HepG2 (cell line): Measurements from ENCODE around the gene NRL. TPM values are rescaled to one million over a fixed set of nuclear protein-coding genes. Genes with fewer than 3 reads are reported as not detected.

Experiments used
- ATAC-seq: fragments of 200-7000 bp; cut with Tn5 transposase; 3 replicates; pipeline ENCODE4 v1.9.1; 2020; ENCODE audit warnings: mild to moderate bottlenecking, moderate library complexity
- BruUV-seq: library from RNA; stranded (reverse); fragments of 400-500 nt; replicated peaks from 2 replicates; lab custom pipeline; 2021; lab: Mats Ljungman, UMichigan
- CTCF ChIA-PET: fragments of 300-600 bp; formaldehyde crosslinking; extraction: SDS; loops from one replicate; lab custom pipeline; 2021; ENCODE audit warnings: low total read pairs, inconsistent platforms, low intra/inter-chr PET ratio; lab: Yijun Ruan, JAX
- POLR2A ChIA-PET: fragments of 350-600 bp; sonication (Branson Sonifier 250); formaldehyde crosslinking; loops from one replicate; lab custom pipeline; 2020; ENCODE audit warnings: antibody characterized with exemption, inconsistent platforms; lab: Yijun Ruan, JAX
- DNase-seq: peaks from one replicate; pipeline ENCODE4 v3.0.0-alpha.2; 2015; ENCODE audit warnings: low spot score
- FAIRE-seq: peaks from 3 replicates; lab custom pipeline; 2011; peaks lifted over from hg19 to GRCh38; lab: Jason Lieb, UNC
- H2AFZ ChIP-seq: one replicate; pipeline ENCODE4 v1.6.1; 2011; ENCODE audit warnings: low read length, inconsistent platforms
- H3K27ac ChIP-seq: fragments of 300-600 bp; 3 replicates; pipeline ENCODE4 v1.8.0; 2011; ENCODE audit warnings: mixed run types, mild to moderate bottlenecking, mixed read lengths, low read length, inconsistent platforms; ENCODE audit not compliant: insufficient read depth; ENCODE audit errors: extremely low read length
- H3K27me3 ChIP-seq, 2 experiments: fragments of 200-600 bp in 1 of 2; 2 replicates in 1 of 2; 3 replicates in 1 of 2; pipeline versions ENCODE4 v1.6.0 to v1.8.0; 2011; ENCODE audit warnings: low read length in 2 of 2, mild to moderate bottlenecking in 2 of 2, moderate library complexity in 2 of 2, inconsistent platforms in 1 of 2; ENCODE audit not compliant: insufficient read depth in 2 of 2, control insufficient read depth in 1 of 2
- H3K36me3 ChIP-seq, 2 experiments: fragments of 200-600 bp in 1 of 2; replicated peaks in 1 of 2; 2 replicates in 1 of 2; 3 replicates in 1 of 2; pipeline versions ENCODE4 v1.5.1 to v1.8.0; 2011; ENCODE audit warnings: low read length in 2 of 2, inconsistent platforms in 1 of 2; ENCODE audit not compliant: insufficient read depth in 2 of 2, control insufficient read depth in 1 of 2
- H3K4me1 ChIP-seq: 2 replicates; pipeline ENCODE4 v1.5.1; 2012; ENCODE audit warnings: low read length, inconsistent platforms; ENCODE audit not compliant: insufficient read depth
- H3K4me2 ChIP-seq: 2 replicates; pipeline ENCODE4 v1.6.0; 2011; ENCODE audit warnings: low read depth, low read length, inconsistent platforms
- H3K4me3 ChIP-seq, 3 experiments: fragments of 200-600 bp in 1 of 3; sonication (generic), shearing (Covaris generic) in 1 of 3; replicated peaks in 1 of 3; 2 replicates each; pipeline ENCODE4 v1.5.1; 2011 to 2016; ENCODE audit warnings: low read length in 3 of 3, inconsistent platforms in 2 of 3, low read depth in 2 of 3, mild to moderate bottlenecking in 2 of 3, control low read depth in 1 of 3, mixed read lengths in 1 of 3; ENCODE audit not compliant: insufficient read depth in 1 of 3
- H3K79me2 ChIP-seq: one replicate; pipeline ENCODE4 v1.6.1; 2011; ENCODE audit warnings: low read length, inconsistent platforms; ENCODE audit not compliant: insufficient read depth
- H3K9ac ChIP-seq: 2 replicates; pipeline ENCODE4 v1.6.0; 2011; ENCODE audit warnings: mild to moderate bottlenecking, low read depth, low read length, inconsistent platforms; ENCODE audit not compliant: insufficient read depth
- H3K9me3 ChIP-seq: 2 replicates; pipeline ENCODE4 v1.5.1; 2012; ENCODE audit warnings: mild to moderate bottlenecking, low read length
- H4K20me1 ChIP-seq: 2 replicates; pipeline ENCODE4 v1.6.0; 2011; ENCODE audit warnings: inconsistent platforms, mild to moderate bottlenecking, low read length, moderate library complexity; ENCODE audit not compliant: insufficient read depth
- ARID2 ChIP-seq: sonication (generic); formaldehyde crosslinking; IDR thresholded peaks from 2 replicates; pipeline ENCODE4 v1.8.1; 2022; ENCODE audit warnings: mild to moderate bottlenecking, missing genetic modification reagents, borderline replicate concordance
- FLYWCH1 ChIP-seq: sonication (generic); formaldehyde crosslinking; IDR thresholded peaks from 2 replicates; pipeline ENCODE4 v1.8.1; 2023; ENCODE audit warnings: mild to moderate bottlenecking, missing genetic modification reagents
- NCOA2 ChIP-seq: sonication (generic); formaldehyde crosslinking; IDR thresholded peaks from 2 replicates; pipeline ENCODE4 v1.8.0; 2022; ENCODE audit warnings: inconsistent platforms
- TBP ChIP-seq: sonication (generic); formaldehyde crosslinking; IDR thresholded peaks from 2 replicates; pipeline ENCODE4 v1.5.0; 2020; ENCODE audit warnings: missing genetic modification reagents
- ZFP36L2 ChIP-seq: sonication (generic); formaldehyde crosslinking; IDR thresholded peaks from 2 replicates; pipeline ENCODE4 v1.4.0; 2020; ENCODE audit warnings: missing genetic modification reagents
- ZFYVE20 ChIP-seq: sonication (generic); formaldehyde crosslinking; IDR thresholded peaks from 2 replicates; pipeline ENCODE4 v1.8.0; 2023; ENCODE audit warnings: low read depth, mild to moderate bottlenecking, moderate library complexity, missing genetic modification reagents, borderline replicate concordance
- ZNF746 ChIP-seq: sonication (generic); formaldehyde crosslinking; IDR thresholded peaks from 2 replicates; pipeline ENCODE4 v1.8.0; 2022; ENCODE audit warnings: mild to moderate bottlenecking, missing genetic modification reagents
- WGBS: methylation state at CpG from one replicate; pipeline ENCODE4 v1.1.6; 2017; ENCODE audit warnings: low lambda C conversion rate; 5-methylcytosine and 5-hydroxymethylcytosine counted together
- in situ Hi-C: cut with HindIII; loops from 2 replicates; pipeline ENCODE4 v1.10.0; 2017; ENCODE audit warnings: low pct_unique_long_range_greater_than_20kb; ENCODE audit not compliant: extremely low pct_ligation_motif_present
- intact Hi-C: fragments of 100-400 bp; cut with micrococcal nuclease; formaldehyde crosslinking; loops from one replicate; pipeline ENCODE4 v1.10.0; 2022; ENCODE audit not compliant: unreplicated experiment
- polyA plus RNA-seq, 8 experiments: library from polyadenylated mRNA; depleted of rRNA in 3 of 8; stranded (reverse) in 7 of 8; unstranded in 1 of 8; fragments of >200 nt; fragmentation: Illumina TruSeq in 4 of 8; extraction: Trizol in 4 of 8; gene quantifications; 2 replicates each; pipeline versions ENCODE4 v1.2.1 to v1.2.3, GENCODE V29; 2011 to 2016; ENCODE audit warnings: low read depth in 4 of 8, missing spikeins in 1 of 8, mixed read lengths in 1 of 8; ENCODE audit not compliant: insufficient read depth in 1 of 8
- total RNA-seq, 5 experiments: library from RNA; depleted of rRNA; stranded (reverse); fragments of >200 nt; fragmentation: Illumina TruSeq; extraction: Trizol; gene quantifications; 2 replicates each; pipeline ENCODE4 v1.2.3, GENCODE V29; 2016; ENCODE audit warnings: low read depth in 1 of 5
- TF ChIP-seq, protein P1 (sequence below): sonication (generic); formaldehyde crosslinking; IDR thresholded peaks from 2 replicates; pipeline ENCODE4 v1.4.0; 2020; ENCODE audit warnings: missing genetic modification reagents
- TF ChIP-seq, protein P2 (sequence below): sonication (generic); formaldehyde crosslinking; IDR thresholded peaks from 2 replicates; pipeline ENCODE4 v1.4.0; 2020; ENCODE audit warnings: mild to moderate bottlenecking, missing genetic modification reagents, borderline replicate concordance
- TF ChIP-seq, protein P3 (sequence below): sonication (generic); formaldehyde crosslinking; IDR thresholded peaks from 2 replicates; pipeline ENCODE4 v1.8.0; 2022; ENCODE audit warnings: missing genetic modification reagents, mild to moderate bottlenecking, inconsistent platforms, borderline replicate concordance
- TF ChIP-seq, protein P4 (sequence below): sonication (generic); formaldehyde crosslinking; IDR thresholded peaks from 2 replicates; pipeline ENCODE4 v1.4.0; 2020; ENCODE audit warnings: missing genetic modification reagents, mild to moderate bottlenecking, borderline replicate concordance

Gene NRL
- total and polyA plus RNA-seq, 2 of the 13 experiments (the other 11 are each of a cell fraction or from before 2014, with no cell fraction given) = 2.5 to 4.7 TPM

DNA sequence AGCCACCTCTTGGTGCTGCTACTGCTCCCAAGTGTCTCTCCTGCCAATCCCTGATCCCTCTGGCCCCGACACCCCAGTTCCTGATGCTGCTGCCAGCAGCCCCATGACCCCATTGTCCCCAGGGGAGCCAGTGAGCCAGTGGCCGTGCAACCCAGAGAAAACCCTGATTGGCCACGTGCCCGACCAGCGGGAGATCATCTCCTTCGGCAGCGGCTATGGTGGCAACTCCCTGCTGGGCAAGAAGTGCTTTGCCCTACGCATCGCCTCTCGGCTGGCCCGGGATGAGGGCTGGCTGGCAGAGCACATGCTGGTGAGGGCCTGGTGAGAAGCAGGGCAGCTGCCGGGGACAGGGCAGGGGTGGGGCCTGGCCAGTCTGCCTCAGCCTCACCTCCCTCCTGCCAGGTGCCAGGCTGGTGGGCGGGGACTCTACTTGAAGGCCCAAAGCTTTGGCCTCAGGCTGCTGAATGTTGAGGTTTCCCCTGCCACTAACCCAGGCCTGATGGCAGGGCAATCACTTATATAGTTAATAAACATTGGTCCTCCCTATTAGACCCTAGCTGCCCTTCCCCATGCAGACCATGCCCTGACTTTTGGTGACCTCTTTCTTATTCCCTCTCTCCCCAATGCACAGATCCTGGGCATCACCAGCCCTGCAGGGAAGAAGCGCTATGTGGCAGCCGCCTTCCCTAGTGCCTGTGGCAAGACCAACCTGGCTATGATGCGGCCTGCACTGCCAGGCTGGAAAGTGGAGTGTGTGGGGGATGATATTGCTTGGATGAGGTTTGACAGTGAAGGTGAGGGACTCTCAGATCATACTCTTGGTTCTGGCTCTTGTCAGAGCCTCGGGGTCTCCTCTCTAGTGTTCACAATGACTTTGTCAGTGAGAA is 15.6 kb downstream of the NRL start:
- H3K79me2 ChIP-seq = peaks cover 28% of the 10 kb centered on the region
- H2AFZ ChIP-seq = no peak overlapping the region
- FAIRE-seq (no peak), DNase-seq (no peak), ATAC-seq (no peak)
- H4K20me1 ChIP-seq = 0 out of 2 replicates have a peak, but pooled peaks cover 4% of the 10 kb centered on the region
- H3K36me3 ChIP-seq = peaks cover 47 to 65% of the 10 kb centered on the region in 2 experiments
- H3K4me3 ChIP-seq = no peak overlapping the region
- ChIA-PET POLR2A (interaction anchor here (1.0 to 14.4 kb wide), 5 partner anchors 7 to 41 kb away, joined by 3 to 627 read pairs (median 133); partner anchors contain the start of genes DCAF11, NRL and PSME1), CTCF (no interaction called here)
- no peak overlapping the region for H3K9ac ChIP-seq
- peaks cover 50% of the 10 kb centered on the region for H3K4me1 ChIP-seq
- no peak overlapping the region for H3K4me2 ChIP-seq
- in situ Hi-C loops (no loop called here), intact Hi-C loops (no loop called here)
- H3K27me3 ChIP-seq = peaks cover 0 to 6% of the 10 kb centered on the region in 2 experiments; a peak in 1 of 5 replicates
- WGBS = 95% methylated on average over 17 of the region's 17 CpGs
- H3K27ac ChIP-seq = no peak overlapping the region
- BruUV-seq = no TSS peak
- H3K9me3 ChIP-seq = no peaks in the 10 kb centered on the region
- TF ChIP-seq, protein P1, sequence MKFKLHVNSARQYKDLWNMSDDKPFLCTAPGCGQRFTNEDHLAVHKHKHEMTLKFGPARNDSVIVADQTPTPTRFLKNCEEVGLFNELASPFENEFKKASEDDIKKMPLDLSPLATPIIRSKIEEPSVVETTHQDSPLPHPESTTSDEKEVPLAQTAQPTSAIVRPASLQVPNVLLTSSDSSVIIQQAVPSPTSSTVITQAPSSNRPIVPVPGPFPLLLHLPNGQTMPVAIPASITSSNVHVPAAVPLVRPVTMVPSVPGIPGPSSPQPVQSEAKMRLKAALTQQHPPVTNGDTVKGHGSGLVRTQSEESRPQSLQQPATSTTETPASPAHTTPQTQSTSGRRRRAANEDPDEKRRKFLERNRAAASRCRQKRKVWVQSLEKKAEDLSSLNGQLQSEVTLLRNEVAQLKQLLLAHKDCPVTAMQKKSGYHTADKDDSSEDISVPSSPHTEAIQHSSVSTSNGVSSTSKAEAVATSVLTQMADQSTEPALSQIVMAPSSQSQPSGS (CRISPR knock-in tag) = no peak
- TF ChIP-seq ZFP36L2 (CRISPR knock-in tag) (no peak), ARID2 (no peak), FLYWCH1 (no peak), TBP (no peak), ZNF746 (CRISPR knock-in tag) (no peak), ZFYVE20 (CRISPR knock-in tag) (peak; percentile 22; the same call in 1 of the 2 replicates), NCOA2 (CRISPR knock-in tag) (no peak)
- TF ChIP-seq, protein P2, sequence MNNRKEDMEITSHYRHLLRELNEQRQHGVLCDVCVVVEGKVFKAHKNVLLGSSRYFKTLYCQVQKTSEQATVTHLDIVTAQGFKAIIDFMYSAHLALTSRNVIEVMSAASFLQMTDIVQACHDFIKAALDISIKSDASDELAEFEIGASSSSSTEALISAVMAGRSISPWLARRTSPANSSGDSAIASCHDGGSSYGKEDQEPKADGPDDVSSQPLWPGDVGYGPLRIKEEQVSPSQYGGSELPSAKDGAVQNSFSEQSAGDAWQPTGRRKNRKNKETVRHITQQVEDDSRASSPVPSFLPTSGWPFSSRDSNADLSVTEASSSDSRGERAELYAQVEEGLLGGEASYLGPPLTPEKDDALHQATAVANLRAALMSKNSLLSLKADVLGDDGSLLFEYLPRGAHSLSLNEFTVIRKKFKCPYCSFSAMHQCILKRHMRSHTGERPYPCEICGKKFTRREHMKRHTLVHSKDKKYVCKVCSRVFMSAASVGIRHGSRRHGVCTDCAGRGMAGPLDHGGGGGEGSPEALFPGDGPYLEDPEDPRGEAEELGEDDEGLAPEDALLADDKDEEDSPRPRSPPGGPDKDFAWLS (CRISPR knock-in tag) = no peak
- TF ChIP-seq, protein P3, sequence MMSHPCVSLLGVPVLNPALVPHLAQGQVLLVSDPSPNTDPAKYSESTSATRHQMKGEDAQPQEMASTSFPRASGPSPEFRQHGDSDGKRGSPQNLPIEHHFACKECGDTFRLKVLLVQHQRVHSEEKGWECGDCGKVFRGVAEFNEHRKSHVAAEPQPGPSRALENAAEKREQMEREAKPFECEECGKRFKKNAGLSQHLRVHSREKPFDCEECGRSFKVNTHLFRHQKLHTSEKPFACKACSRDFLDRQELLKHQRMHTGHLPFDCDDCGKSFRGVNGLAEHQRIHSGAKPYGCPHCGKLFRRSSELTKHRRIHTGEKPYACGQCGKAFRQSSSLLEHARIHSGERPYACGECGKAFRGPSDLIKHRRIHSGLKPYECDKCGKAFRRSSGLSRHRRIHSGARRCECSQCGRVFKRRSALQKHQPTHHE (CRISPR knock-in tag) = peak; percentile 53; the same call in 1 of the 2 replicates
- TF ChIP-seq, protein P4, sequence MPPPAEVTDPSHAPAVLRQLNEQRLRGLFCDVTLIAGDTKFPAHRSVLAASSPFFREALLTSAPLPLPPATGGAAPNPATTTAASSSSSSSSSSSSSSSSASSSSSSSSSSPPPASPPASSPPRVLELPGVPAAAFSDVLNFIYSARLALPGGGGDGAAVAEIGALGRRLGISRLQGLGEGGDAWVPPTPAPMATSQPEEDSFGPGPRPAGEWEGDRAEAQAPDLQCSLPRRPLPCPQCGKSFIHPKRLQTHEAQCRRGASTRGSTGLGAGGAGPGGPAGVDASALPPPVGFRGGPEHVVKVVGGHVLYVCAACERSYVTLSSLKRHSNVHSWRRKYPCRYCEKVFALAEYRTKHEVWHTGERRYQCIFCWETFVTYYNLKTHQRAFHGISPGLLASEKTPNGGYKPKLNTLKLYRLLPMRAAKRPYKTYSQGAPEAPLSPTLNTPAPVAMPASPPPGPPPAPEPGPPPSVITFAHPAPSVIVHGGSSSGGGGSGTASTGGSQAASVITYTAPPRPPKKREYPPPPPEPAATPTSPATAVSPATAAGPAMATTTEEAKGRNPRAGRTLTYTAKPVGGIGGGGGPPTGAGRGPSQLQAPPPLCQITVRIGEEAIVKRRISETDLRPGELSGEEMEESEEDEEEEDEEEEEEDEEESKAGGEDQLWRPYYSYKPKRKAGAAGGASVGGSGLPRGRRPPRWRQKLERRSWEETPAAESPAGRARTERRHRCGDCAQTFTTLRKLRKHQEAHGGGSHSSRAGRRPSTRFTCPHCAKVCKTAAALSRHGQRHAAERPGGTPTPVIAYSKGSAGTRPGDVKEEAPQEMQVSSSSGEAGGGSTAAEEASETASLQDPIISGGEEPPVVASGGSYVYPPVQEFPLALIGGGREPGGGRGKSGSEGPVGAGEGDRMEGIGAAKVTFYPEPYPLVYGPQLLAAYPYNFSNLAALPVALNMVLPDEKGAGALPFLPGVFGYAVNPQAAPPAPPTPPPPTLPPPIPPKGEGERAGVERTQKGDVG = 0 out of 2 replicates have a peak, but pooled peaks have one; percentile 5
